ENCODE data around the gene ELF2.

The ELF2 gene

GRCh38 chr4:139054791-139055505 lies 122.1 kb downstream of the ELF2 start:
- no peaks in the 10 kb centered on the region for H3K9me3 ChIP-seq (ENCODE audit: control insufficient read depth, low read length)
- H3K27me3 ChIP-seq (ENCODE audit: control insufficient read depth, insufficient read depth, low read length) = no peaks in the 10 kb centered on the region
- no peaks in the 10 kb centered on the region for H3K36me3 ChIP-seq (ENCODE audit: control insufficient read depth, insufficient read depth, low read length)
- H2AFZ ChIP-seq = no peak overlapping the region
- H3K27ac ChIP-seq = no peak overlapping the region
- H3K79me2 ChIP-seq = no peaks in the 10 kb centered on the region
- TF ChIP-seq, protein P1, sequence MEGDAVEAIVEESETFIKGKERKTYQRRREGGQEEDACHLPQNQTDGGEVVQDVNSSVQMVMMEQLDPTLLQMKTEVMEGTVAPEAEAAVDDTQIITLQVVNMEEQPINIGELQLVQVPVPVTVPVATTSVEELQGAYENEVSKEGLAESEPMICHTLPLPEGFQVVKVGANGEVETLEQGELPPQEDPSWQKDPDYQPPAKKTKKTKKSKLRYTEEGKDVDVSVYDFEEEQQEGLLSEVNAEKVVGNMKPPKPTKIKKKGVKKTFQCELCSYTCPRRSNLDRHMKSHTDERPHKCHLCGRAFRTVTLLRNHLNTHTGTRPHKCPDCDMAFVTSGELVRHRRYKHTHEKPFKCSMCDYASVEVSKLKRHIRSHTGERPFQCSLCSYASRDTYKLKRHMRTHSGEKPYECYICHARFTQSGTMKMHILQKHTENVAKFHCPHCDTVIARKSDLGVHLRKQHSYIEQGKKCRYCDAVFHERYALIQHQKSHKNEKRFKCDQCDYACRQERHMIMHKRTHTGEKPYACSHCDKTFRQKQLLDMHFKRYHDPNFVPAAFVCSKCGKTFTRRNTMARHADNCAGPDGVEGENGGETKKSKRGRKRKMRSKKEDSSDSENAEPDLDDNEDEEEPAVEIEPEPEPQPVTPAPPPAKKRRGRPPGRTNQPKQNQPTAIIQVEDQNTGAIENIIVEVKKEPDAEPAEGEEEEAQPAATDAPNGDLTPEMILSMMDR (IDR thresholded peaks at IDR 0.05) = no peak
- H3K4me1 ChIP-seq = no peaks in the 10 kb centered on the region
- H3K4me3 ChIP-seq (ENCODE audit: low read depth, low read length) = no peak overlapping the region
- no peak overlapping the region for H3K4me2 ChIP-seq (ENCODE audit: low read length)
- H3K9ac ChIP-seq = no peak overlapping the region

DNA sequence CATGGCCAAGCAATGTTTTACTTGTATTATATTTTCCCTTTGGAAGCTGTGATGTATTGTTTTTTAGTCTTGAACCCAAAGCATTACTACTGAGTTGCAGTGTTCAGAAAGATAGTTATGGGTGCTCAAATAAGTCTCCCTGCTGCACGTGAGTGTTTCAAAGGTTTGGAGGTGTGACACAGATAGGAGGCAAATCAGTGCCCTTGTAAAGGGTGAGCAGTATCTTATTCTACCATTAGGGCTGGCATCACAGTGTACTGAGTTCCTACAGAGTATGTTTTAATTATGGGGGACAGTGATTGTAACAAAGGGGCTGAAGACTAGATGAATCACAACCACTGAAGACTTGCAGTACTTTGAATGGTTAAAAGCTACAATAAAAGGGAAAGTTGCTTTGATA lies 123.1 kb downstream of the ELF2 start:
- H3K27ac ChIP-seq = no peak overlapping the region
- H3K27me3 ChIP-seq (ENCODE audit: control insufficient read depth, insufficient read depth, low read length) = no peaks in the 10 kb centered on the region
- no peak overlapping the region for H3K9ac ChIP-seq
- H3K79me2 ChIP-seq = no peaks in the 10 kb centered on the region
- H3K9me3 ChIP-seq (ENCODE audit: control insufficient read depth, low read length) = no peaks in the 10 kb centered on the region
- no peak overlapping the region for H3K4me3 ChIP-seq (ENCODE audit: low read depth, low read length)
- H2AFZ ChIP-seq = no peak overlapping the region
- H3K4me1 ChIP-seq = no peaks in the 10 kb centered on the region
- H3K36me3 ChIP-seq (ENCODE audit: control insufficient read depth, insufficient read depth, low read length) = no peaks in the 10 kb centered on the region
- TF ChIP-seq, protein P1 (IDR thresholded peaks at IDR 0.05) = no peak
- no peak overlapping the region for H3K4me2 ChIP-seq (ENCODE audit: low read length)

DNA sequence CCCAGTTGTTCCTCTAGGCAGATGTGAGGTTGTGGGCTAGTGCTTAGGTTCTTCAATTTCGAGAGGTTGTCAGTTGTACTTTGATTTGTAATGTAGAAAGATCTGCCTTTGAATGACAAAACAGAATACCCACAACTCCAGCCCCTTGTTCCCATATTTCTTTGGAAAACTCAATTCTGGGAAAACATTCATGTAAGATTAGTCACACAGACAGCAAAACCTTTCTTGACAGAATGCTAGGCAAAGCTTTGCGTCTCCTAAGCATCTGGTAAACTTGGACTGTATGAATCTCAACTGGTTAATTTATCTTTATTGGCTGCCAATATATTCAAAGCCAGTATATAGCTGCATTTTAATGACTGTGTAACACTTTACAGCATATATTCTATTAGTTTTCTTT lies 126.6 kb downstream of the ELF2 start:
- Histone ChIP-seq H3K4me2 (ENCODE audit: low read length) (no peak overlapping the region), H3K9me3 (ENCODE audit: control insufficient read depth, low read length) (no peaks in the 10 kb centered on the region), H3K4me3 (ENCODE audit: low read depth, low read length) (no peak overlapping the region), H3K27me3 (ENCODE audit: control insufficient read depth, insufficient read depth, low read length) (no peaks in the 10 kb centered on the region), H3K36me3 (ENCODE audit: control insufficient read depth, insufficient read depth, low read length) (no peaks in the 10 kb centered on the region), H2AFZ (no peak overlapping the region), H3K27ac (no peak overlapping the region), H3K4me1 (no peaks in the 10 kb centered on the region), H3K79me2 (no peaks in the 10 kb centered on the region), H3K9ac (no peak overlapping the region)
- TF ChIP-seq, protein P1 (IDR thresholded peaks at IDR 0.05) = no peak

GRCh38 chr4:139048026-139048425 lies 129.0 kb downstream of the ELF2 start:
- Histone ChIP-seq H3K27ac (no peak overlapping the region), H3K4me2 (ENCODE audit: low read length) (no peak overlapping the region), H2AFZ (no peak overlapping the region), H3K4me3 (ENCODE audit: low read depth, low read length) (no peak overlapping the region), H3K9me3 (ENCODE audit: control insufficient read depth, low read length) (no peaks in the 10 kb centered on the region), H3K36me3 (ENCODE audit: control insufficient read depth, insufficient read depth, low read length) (no peaks in the 10 kb centered on the region), H3K9ac (no peak overlapping the region), H3K79me2 (no peaks in the 10 kb centered on the region), H3K4me1 (no peaks in the 10 kb centered on the region), H3K27me3 (ENCODE audit: control insufficient read depth, insufficient read depth, low read length) (no peaks in the 10 kb centered on the region)
- TF ChIP-seq, protein P1 (IDR thresholded peaks at IDR 0.05) = no peak

GRCh38 chr4:139044291-139044690 lies 132.7 kb downstream of the ELF2 start:
- no peak overlapping the region for H3K4me3 ChIP-seq (ENCODE audit: low read depth, low read length)
- no peaks in the 10 kb centered on the region for H3K79me2 ChIP-seq
- no peak overlapping the region for H3K27ac ChIP-seq
- no peaks in the 10 kb centered on the region for H3K9me3 ChIP-seq (ENCODE audit: control insufficient read depth, low read length)
- no peak overlapping the region for H3K4me2 ChIP-seq (ENCODE audit: low read length)
- no peak overlapping the region for H3K9ac ChIP-seq
- TF ChIP-seq, protein P1 (IDR thresholded peaks at IDR 0.05) = no peak
- no peaks in the 10 kb centered on the region for H3K36me3 ChIP-seq (ENCODE audit: control insufficient read depth, insufficient read depth, low read length)
- H3K4me1 ChIP-seq = no peaks in the 10 kb centered on the region
- no peak overlapping the region for H2AFZ ChIP-seq
- no peaks in the 10 kb centered on the region for H3K27me3 ChIP-seq (ENCODE audit: control insufficient read depth, insufficient read depth, low read length)

All from parathyroid adenoma (tissue), 2 donors.